ENCODE measurements around the gene SHE.

The SHE gene

GRCh38 chr1:154442006-154442740 is 60.0 kb downstream of the SHE start:
- DNase-seq = peak; percentile 74

GRCh38 chr1:154441241-154441888 is 60.8 kb downstream of the SHE start:
- no peak for DNase-seq

- no peak for DNase-seq
These were observed 62.0 kb downstream of the SHE start for GRCh38 chr1:154440036-154440804.

GRCh38 chr1:154436433-154436832 is 65.8 kb downstream of the SHE start:
- no peak for DNase-seq

GRCh38 chr1:154435599-154436200 is 66.5 kb downstream of the SHE start:
- DNase-seq = no peak

- no peak for DNase-seq
These were observed 67.7 kb downstream of the SHE start for GRCh38 chr1:154434346-154435085.

- peak; percentile 75 for DNase-seq
These were observed 68.9 kb downstream of the SHE start for GRCh38 chr1:154433161-154433764.

- DNase-seq = no peak
These were observed 70.4 kb downstream of the SHE start for GRCh38 chr1:154431586-154432373.

GRCh38 chr1:154430903-154431302 is 71.3 kb downstream of the SHE start:
- no peak for DNase-seq

GRCh38 chr1:154429841-154430611 is 72.2 kb downstream of the SHE start:
- DNase-seq = no peak

Measured in islet precursor cell (in vitro differentiated cells).